Neural cell (in vitro differentiated cells): ENCODE data around the gene CARMIL1. TPM values are rescaled to one million over a fixed set of nuclear protein-coding genes. Genes with fewer than 3 reads are reported as not detected.

ENCODE experiments used
- H2AFZ ChIP-seq: fragments of 200-600, 300-800 bp; sonication (generic), shearing (Covaris generic); 2 replicates; pipeline ENCODE4 v1.6.0; 2014; ENCODE audit warnings: low read depth, mild to moderate bottlenecking, antibody characterized with exemption, low read length, moderate library complexity
- H3F3A ChIP-seq: fragments of 200-600 bp; shearing (Covaris generic); 2 replicates; pipeline ENCODE4 v1.6.1; 2016; ENCODE audit warnings: mild to moderate bottlenecking, moderate library complexity, mixed read lengths, antibody characterized with exemption, low read length; ENCODE audit not compliant: insufficient read depth, poor library complexity, severe bottlenecking
- H3K27ac ChIP-seq: fragments of 200-600, 300-800 bp; sonication (generic), shearing (Covaris generic); 2 replicates; pipeline ENCODE4 v1.5.1; 2014; ENCODE audit warnings: mild to moderate bottlenecking, low read length, moderate library complexity
- H3K27me3 ChIP-seq: fragments of 300-800, 200-600 bp; sonication (generic), shearing (Covaris generic); 2 replicates; pipeline ENCODE4 v1.6.0; 2014; ENCODE audit warnings: mild to moderate bottlenecking, low read depth, low read length, moderate library complexity; ENCODE audit not compliant: insufficient read depth
- H3K36me3 ChIP-seq: fragments of 300-800, 200-600 bp; sonication (generic), shearing (Covaris generic); 2 replicates; pipeline ENCODE4 v1.5.1; 2014; ENCODE audit warnings: mild to moderate bottlenecking, antibody characterized with exemption, low read length, moderate library complexity; ENCODE audit not compliant: insufficient read depth
- H3K4me2 ChIP-seq: fragments of 300-800, 200-600 bp; sonication (generic), shearing (Covaris generic); 2 replicates; pipeline ENCODE4 v1.6.0; 2014; ENCODE audit warnings: mild to moderate bottlenecking, low read length
- H3K4me3 ChIP-seq: fragments of 300-800, 200-600 bp; sonication (generic), shearing (Covaris generic); 2 replicates; pipeline ENCODE4 v1.5.1; 2014; ENCODE audit warnings: mild to moderate bottlenecking, low read length, moderate library complexity
- H3K79me2 ChIP-seq: fragments of 200-600 bp; shearing (Covaris generic); replicated peaks from 2 replicates; pipeline ENCODE4 v1.6.0; 2014; ENCODE audit warnings: mild to moderate bottlenecking, low read length, moderate library complexity; ENCODE audit not compliant: insufficient read depth
- H3K9ac ChIP-seq: fragments of 300-800, 200-600 bp; sonication (generic), shearing (Covaris generic); 2 replicates; pipeline ENCODE4 v1.6.1; 2016; ENCODE audit warnings: mild to moderate bottlenecking, low read length, mixed read lengths
- H3K9me2 ChIP-seq: fragments of 200-600 bp; shearing (Covaris generic); 2 replicates; pipeline ENCODE4 v1.6.1; 2016; ENCODE audit warnings: mild to moderate bottlenecking, low read length, mixed read lengths; ENCODE audit not compliant: insufficient read depth
- H3K9me3 ChIP-seq: fragments of 200-600, 300-800 bp; sonication (generic), shearing (Covaris generic); 2 replicates; pipeline ENCODE4 v1.6.1; 2016; ENCODE audit warnings: mild to moderate bottlenecking, mixed run types, low read length, moderate library complexity, mixed read lengths
- H4K20me1 ChIP-seq: fragments of 200-600 bp; shearing (Covaris generic); 2 replicates; pipeline ENCODE4 v1.6.1; 2016; ENCODE audit warnings: mild to moderate bottlenecking, mixed run types; ENCODE audit not compliant: insufficient read depth
- CTCF ChIP-seq: fragments of 450-650 bp; IDR thresholded peaks from 2 replicates; pipeline ENCODE4 v1.5.1; 2014; ENCODE audit warnings: antibody characterized with exemption, mild to moderate bottlenecking, moderate library complexity; ENCODE audit not compliant: poor library complexity, severe bottlenecking
- EP300 ChIP-seq: fragments of 450-650 bp; conservative IDR thresholded peaks from 2 replicates; pipeline ENCODE4 v1.6.1; 2014; ENCODE audit warnings: antibody characterized with exemption, mild to moderate bottlenecking, moderate library complexity; ENCODE audit not compliant: poor library complexity, severe bottlenecking
- EZH2 ChIP-seq: fragments of 200-600, 300-800 bp; shearing (Covaris generic), sonication (generic); IDR thresholded peaks from 2 replicates; pipeline ENCODE4 v1.6.1; 2014; ENCODE audit warnings: antibody characterized with exemption, low read length, borderline replicate concordance, mild to moderate bottlenecking; ENCODE audit not compliant: insufficient read depth, poor library complexity, severe bottlenecking
- MXI1 ChIP-seq: fragments of 450-650 bp; conservative IDR thresholded peaks from 2 replicates; pipeline ENCODE4 v1.6.1; 2014; ENCODE audit warnings: antibody characterized with exemption, mild to moderate bottlenecking; ENCODE audit not compliant: poor library complexity, severe bottlenecking
- POLR2AphosphoS5 ChIP-seq: IDR thresholded peaks from 2 replicates; pipeline ENCODE4 v1.6.1; 2012
- RAD21 ChIP-seq: fragments of 450-650 bp; conservative IDR thresholded peaks from 2 replicates; pipeline ENCODE4 v1.6.1; 2014; ENCODE audit warnings: antibody characterized with exemption, mild to moderate bottlenecking, moderate library complexity
- REST ChIP-seq: IDR thresholded peaks from 2 replicates; pipeline ENCODE4 v1.6.1; 2012; ENCODE audit warnings: borderline replicate concordance
- SMC3 ChIP-seq: fragments of 450-650 bp; conservative IDR thresholded peaks from 2 replicates; pipeline ENCODE4 v1.6.1; 2014; ENCODE audit warnings: antibody characterized with exemption, mild to moderate bottlenecking, moderate library complexity; ENCODE audit not compliant: poor library complexity
- TAF1 ChIP-seq: IDR thresholded peaks from 2 replicates; pipeline ENCODE4 v1.6.1; 2012; ENCODE audit warnings: low read depth
- polyA plus RNA-seq: library from polyadenylated mRNA; depleted of rRNA; stranded (reverse); fragments of >200 nt; gene quantifications from 2 replicates; pipeline ENCODE4 v1.2.3, GENCODE V29; 2014

CARMIL1 gene
- polyA plus RNA-seq, 1 donor from 2014 or later, result 5.3 TPM

- H3K4me2 ChIP-seq, result no peak overlapping the region
- H3K9ac ChIP-seq, result no peak overlapping the region
- H3K27me3 ChIP-seq, result no peaks in the 10 kb centered on the region
- no peak overlapping the region for H3K27ac ChIP-seq
- no peaks in the 10 kb centered on the region for H4K20me1 ChIP-seq
- no peaks in the 10 kb centered on the region for H3K79me2 ChIP-seq
- no peaks in the 10 kb centered on the region for H3K36me3 ChIP-seq
- H2AFZ ChIP-seq, result no peak overlapping the region
- no peaks in the 10 kb centered on the region for H3F3A ChIP-seq
- no peak overlapping the region for H3K4me3 ChIP-seq
- TF ChIP-seq CTCF, result no peak
- TF ChIP-seq REST, result no peak
- TF ChIP-seq EP300, result no peak
- no peak for TF ChIP-seq EZH2
- no peak for TF ChIP-seq SMC3
- TF ChIP-seq POLR2AphosphoS5, result no peak
- no peaks in the 10 kb centered on the region for H3K9me3 ChIP-seq
- H3K9me2 ChIP-seq, result no peaks in the 10 kb centered on the region
Observed at GRCh38 chr6:25619217-25619616, 340.0 kb downstream of the CARMIL1 start.

GRCh38 chr6:25620391-25620790, 341.2 kb downstream of the CARMIL1 start:
- no peaks in the 10 kb centered on the region for H3F3A ChIP-seq
- H3K79me2 ChIP-seq, result no peaks in the 10 kb centered on the region
- no peak overlapping the region for H2AFZ ChIP-seq
- no peaks in the 10 kb centered on the region for H3K27me3 ChIP-seq
- H3K9me3 ChIP-seq, result no peaks in the 10 kb centered on the region
- H3K27ac ChIP-seq, result no peak overlapping the region
- H3K4me2 ChIP-seq, result no peak overlapping the region
- no peak overlapping the region for H3K4me3 ChIP-seq
- no peaks in the 10 kb centered on the region for H3K9me2 ChIP-seq
- H3K36me3 ChIP-seq, result no peaks in the 10 kb centered on the region
- H3K9ac ChIP-seq, result no peak overlapping the region
- no peaks in the 10 kb centered on the region for H4K20me1 ChIP-seq
- TF ChIP-seq MXI1 (no peak), EZH2 (no peak), CTCF (no peak), REST (no peak), POLR2AphosphoS5 (no peak), RAD21 (no peak), EP300 (no peak), SMC3 (no peak), TAF1 (no peak)
